Stimulated activated CD4-positive, alpha-beta T cell treated with anti-CD3 and anti-CD28 coated beads, Interleukin-15, amount 100 ng/mL, for 48 hours (primary cell): ENCODE data around the gene VPS37B.
A peak's percentile ranks its signal among the peaks of the same experiment; 100 is the strongest.
"Not testable (repeated sequence)": the region's sequence is repeated elsewhere in the genome, so short reads cannot be mapped to it uniquely, and the experiment has no call there.

Source experiments
- DNase-seq, 2 donors: peaks; one replicate each; pipeline ENCODE4 v3.0.0-alpha.2; 2020; ENCODE audit warnings: low read depth in 2 of 2

VPS37B gene, protein sequence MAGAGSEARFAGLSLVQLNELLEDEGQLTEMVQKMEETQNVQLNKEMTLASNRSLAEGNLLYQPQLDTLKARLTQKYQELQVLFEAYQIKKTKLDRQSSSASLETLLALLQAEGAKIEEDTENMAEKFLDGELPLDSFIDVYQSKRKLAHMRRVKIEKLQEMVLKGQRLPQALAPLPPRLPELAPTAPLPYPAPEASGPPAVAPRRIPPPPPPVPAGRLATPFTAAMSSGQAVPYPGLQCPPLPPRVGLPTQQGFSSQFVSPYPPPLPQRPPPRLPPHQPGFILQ

GRCh38 chr12:122895704-122896636 is at the start of gene VPS37B:
Gene VPS37B, minus strand, starts transcription at chr12:122896124. Its CDS starts 62 bp downstream, at chr12:122896062.
- DNase-seq, result peak; percentile 71 to 75

DNA sequence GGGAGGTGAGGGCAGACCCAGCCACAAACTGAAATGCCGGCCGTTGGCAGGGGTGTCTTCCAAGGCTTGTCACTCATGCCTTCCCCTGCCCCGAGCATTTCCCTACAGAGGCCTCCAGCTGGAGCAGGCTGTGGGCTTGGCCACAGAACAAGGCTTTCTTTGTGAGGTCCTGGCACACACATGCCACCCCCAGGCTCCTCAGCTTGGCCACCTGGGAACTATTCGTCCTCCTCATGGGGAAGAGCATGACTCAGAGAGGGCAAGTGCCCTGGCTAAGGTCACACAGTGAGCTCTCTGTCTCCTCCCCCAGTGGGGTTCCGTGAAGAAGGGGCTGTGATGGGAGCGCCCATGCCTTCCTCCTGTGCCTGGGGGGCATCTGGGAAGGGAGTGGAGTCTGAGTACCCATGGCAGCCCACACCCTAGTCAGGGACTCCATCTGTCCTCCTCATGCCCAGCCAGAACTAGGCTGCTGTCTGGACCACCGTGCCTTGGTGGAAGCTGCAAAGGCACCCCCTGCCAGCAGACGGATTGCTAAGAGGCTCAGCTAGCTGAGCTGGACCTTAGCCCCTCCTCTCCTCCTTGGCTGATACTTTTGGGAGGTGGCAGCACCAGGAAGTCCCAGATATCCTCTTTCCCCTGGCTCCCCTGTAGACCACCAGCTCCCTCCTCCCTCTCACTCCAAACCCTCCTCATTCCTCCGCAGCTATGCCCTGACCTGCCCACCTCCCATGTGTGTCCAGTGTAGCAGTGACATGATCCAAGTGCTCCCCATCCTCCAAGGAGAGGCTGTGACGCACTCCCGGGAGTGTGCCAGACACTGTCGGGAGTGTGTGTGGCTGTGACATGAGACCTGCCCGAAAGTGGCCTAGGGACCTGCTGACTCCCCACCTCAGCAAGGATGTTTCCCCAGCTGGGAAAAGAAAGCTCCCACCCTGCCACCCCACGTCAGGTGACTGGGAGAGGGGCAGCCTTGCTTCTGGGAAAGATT is 49.0 kb upstream of the VPS37B start:
- no peak for DNase-seq

DNA sequence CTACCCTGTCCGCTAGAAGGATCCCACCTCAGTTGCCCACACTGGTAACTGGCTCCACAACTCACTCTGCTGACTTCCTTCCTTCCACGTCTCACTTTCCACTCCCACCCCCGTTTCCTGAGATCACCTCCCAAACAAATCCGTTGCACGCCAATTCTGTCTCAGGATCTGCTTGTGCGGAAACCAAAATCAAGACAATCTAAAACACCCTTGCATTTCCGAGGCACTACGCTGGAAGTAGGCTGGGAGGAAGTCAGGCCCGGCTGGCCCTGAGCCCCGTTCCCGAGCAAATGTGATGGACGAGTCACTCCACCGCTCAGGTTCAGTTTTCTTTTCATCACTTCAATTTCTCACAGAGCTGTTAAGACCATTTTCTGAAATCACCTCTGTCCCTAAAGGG is 47.3 kb upstream of the VPS37B start:
- no peak for DNase-seq

- DNase-seq, result no peak
Measured at GRCh38 chr12:122942637-122943036, 46.7 kb upstream of the VPS37B start.

DNA sequence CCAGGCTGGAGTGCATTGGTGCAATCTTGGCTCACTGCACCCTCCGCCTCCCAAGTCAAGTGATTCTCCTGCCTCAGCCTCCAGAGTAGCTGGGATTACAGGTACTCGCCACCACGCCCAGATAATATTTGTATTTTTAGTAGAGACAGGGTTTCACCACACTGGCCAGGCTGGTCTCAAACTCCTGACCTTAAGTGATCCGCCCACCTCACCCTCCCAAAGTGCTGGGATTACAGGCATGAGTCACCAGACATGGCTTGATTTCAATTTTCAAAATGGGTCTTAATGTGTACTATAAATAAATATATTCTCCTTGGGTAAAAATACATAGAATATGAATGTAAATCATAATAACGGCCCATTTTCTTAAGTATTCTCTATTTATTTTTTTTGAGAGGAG is 45.4 kb upstream of the VPS37B start:
- not testable (repeated sequence) for DNase-seq

GRCh38 chr12:122939125-122939524 is 43.2 kb upstream of the VPS37B start:
- DNase-seq, result no peak

GRCh38 chr12:122937622-122938091 is 41.7 kb upstream of the VPS37B start:
- no peak for DNase-seq

GRCh38 chr12:122935318-122935717 is 39.4 kb upstream of the VPS37B start:
- DNase-seq, result no peak

DNA sequence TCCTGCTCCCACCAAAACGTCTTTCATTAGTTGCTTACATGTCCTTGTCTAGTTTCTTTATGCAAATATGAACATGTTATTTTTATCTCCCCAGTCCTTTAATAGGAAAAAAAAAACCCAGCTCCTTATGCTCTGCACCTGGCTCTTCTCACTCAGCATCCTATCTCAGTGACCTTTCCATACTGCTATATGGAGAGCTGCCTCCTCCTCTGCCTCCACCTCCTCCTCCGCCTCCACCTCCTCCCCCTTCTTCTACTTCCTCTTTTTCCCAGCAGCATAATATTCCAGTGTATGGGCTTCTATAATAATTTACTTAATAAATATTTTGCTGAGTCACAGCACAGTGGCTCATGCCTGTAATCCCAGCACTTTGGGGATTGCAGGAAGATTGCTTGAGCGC is 38.8 kb upstream of the VPS37B start:
- DNase-seq, result no peak

GRCh38 chr12:122932207-122932606 is 36.3 kb upstream of the VPS37B start:
- DNase-seq, result no peak

- no peak for DNase-seq
Measured at GRCh38 chr12:122929812-122930211, 33.9 kb upstream of the VPS37B start.

DNA sequence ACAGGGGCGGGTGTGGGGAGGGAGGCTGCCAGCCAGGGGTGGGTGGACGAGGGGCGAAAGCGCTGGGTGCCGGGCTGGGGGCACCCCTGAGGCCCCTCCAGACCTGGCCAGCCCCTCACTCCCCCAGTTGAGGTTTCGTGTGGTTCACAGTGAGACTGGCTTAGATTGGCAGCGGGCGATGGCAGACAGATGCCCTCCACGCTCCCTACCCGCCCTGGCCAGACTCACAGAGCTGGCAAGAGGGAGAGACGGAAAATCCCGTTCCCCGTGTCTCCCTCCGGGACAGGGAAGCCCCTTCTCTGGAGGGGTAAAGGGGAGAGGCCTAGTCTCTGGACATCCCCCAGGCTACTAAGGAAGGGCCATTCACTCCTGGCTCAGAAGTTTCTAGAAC is 33.2 kb upstream of the VPS37B start:
- DNase-seq, result no peak

GRCh38 chr12:122928404-122929147 is 32.7 kb upstream of the VPS37B start:
- DNase-seq, result no peak

GRCh38 chr12:122927756-122928403 is 32.0 kb upstream of the VPS37B start:
- no peak for DNase-seq

GRCh38 chr12:122921917-122922316 is 26.0 kb upstream of the VPS37B start:
- DNase-seq, result no peak

DNA sequence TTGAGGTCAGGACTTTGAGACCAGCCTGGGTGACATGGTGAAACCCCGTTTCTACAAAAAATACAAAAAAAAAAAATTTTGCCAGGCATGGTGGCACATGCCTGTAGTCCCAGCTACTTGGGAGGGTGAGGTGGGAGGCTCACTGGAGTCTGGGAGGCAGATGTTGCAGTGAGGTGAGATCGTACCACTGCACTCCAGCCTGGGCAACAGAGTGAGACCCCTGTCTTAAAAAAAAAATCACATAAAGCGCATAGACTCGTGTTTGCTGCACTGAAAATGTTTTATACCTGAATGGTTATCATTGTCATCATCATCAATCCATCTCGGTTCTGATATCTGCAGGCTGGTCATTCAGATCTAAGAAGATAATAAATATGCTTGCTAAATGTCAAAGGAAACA is 24.8 kb upstream of the VPS37B start:
- DNase-seq, result no peak

- DNase-seq, result no peak
Measured at GRCh38 chr12:122918827-122919226, 22.9 kb upstream of the VPS37B start.

GRCh38 chr12:122917507-122918121 is 21.7 kb upstream of the VPS37B start:
- DNase-seq, result no peak

- no peak for DNase-seq
Measured at GRCh38 chr12:122909442-122910288, 13.7 kb upstream of the VPS37B start.
